Activated CD4-positive, alpha-beta T cell treated with anti-CD3 and anti-CD28 coated beads, Interleukin-10, Interleukin-2, amounts not matched to agents 100 ng/mL and 50 ng/mL, durations not matched to agents 16 hours and 8 hours (primary cell): ENCODE measurements around the gene AAGAB.

ENCODE experiments used
- DNase-seq: peaks from one replicate; pipeline ENCODE4 v3.0.0-alpha.2; 2020

The AAGAB gene

GRCh38 chr15:67207555-67208207, 46.8 kb downstream of the AAGAB start:
- no peak for DNase-seq

GRCh38 chr15:67202991-67203390, 51.5 kb downstream of the AAGAB start:
- no peak for DNase-seq

GRCh38 chr15:67202091-67202490, 52.4 kb downstream of the AAGAB start:
- DNase-seq = no peak

GRCh38 chr15:67201136-67201535, 53.3 kb downstream of the AAGAB start:
- no peak for DNase-seq

- no peak for DNase-seq
Observed at GRCh38 chr15:67199881-67200763, 54.3 kb downstream of the AAGAB start.

- no peak for DNase-seq
Observed at GRCh38 chr15:67199391-67199790, 55.1 kb downstream of the AAGAB start.

- no peak for DNase-seq
Observed at GRCh38 chr15:67198157-67198754, 56.2 kb downstream of the AAGAB start.

GRCh38 chr15:67197364-67197695, 57.1 kb downstream of the AAGAB start:
- no peak for DNase-seq

GRCh38 chr15:67196672-67197363, 57.6 kb downstream of the AAGAB start:
- DNase-seq = no peak

- no peak for DNase-seq
Observed at GRCh38 chr15:67196222-67196621, 58.2 kb downstream of the AAGAB start.

GRCh38 chr15:67195305-67195704, 59.2 kb downstream of the AAGAB start:
- no peak for DNase-seq

- no peak for DNase-seq
Observed at GRCh38 chr15:67194171-67195114, 60.0 kb downstream of the AAGAB start.

GRCh38 chr15:67193223-67193990, 61.1 kb downstream of the AAGAB start:
- no peak for DNase-seq

- DNase-seq = no peak
Observed at GRCh38 chr15:67192185-67192820, 62.2 kb downstream of the AAGAB start.

- DNase-seq = no peak
Observed at GRCh38 chr15:67190813-67191212, 63.6 kb downstream of the AAGAB start.

- no peak for DNase-seq
Observed at GRCh38 chr15:67190326-67190725, 64.1 kb downstream of the AAGAB start.

GRCh38 chr15:67189326-67190051, 65.0 kb downstream of the AAGAB start:
- no peak for DNase-seq

GRCh38 chr15:67188551-67189218, 65.8 kb downstream of the AAGAB start:
- DNase-seq = no peak

GRCh38 chr15:67187351-67187854, 67.1 kb downstream of the AAGAB start:
- DNase-seq = no peak
